ENCODE measurements around the gene PDE1A. TPM values are rescaled to one million over a fixed set of nuclear protein-coding genes. Genes with fewer than 3 reads are reported as not detected.

The PDE1A gene
- total RNA-seq, 1 donor from 2014 or later = 5.2 TPM

DNA sequence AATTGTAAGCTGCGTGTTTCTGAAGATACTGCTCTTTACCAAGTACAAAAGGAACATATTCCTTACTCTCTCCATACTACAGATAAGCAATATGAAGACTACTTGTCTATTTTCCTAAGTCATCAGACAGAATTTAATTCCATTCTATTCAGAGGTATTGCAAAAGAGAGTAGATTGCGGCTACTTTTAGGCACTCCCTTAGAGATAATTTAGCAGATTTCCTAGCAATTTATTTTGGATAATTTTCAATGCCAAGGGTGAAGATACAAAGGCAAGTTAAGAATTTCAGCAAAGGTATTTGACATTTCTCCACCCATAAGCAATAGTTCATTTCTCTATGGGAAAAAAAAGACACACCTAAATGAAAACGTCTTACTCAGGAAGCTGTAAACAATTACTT, 161.1 kb downstream of the PDE1A start:
- Histone ChIP-seq H3K4me3 (no peak overlapping the region), H3K27me3 (ENCODE audit: low read depth) (no peaks in the 10 kb centered on the region), H3K36me3 (no peaks in the 10 kb centered on the region), H3K27ac (no peak overlapping the region), H3K4me1 (no peaks in the 10 kb centered on the region), H3K9me3 (no peaks in the 10 kb centered on the region)
- no peak for TF ChIP-seq CTCF (IDR thresholded peaks at IDR 0.05)
- ATAC-seq = no peak
- no peak for DNase-seq
- intact Hi-C loops (cut with DNase I) = no loop called here

DNA sequence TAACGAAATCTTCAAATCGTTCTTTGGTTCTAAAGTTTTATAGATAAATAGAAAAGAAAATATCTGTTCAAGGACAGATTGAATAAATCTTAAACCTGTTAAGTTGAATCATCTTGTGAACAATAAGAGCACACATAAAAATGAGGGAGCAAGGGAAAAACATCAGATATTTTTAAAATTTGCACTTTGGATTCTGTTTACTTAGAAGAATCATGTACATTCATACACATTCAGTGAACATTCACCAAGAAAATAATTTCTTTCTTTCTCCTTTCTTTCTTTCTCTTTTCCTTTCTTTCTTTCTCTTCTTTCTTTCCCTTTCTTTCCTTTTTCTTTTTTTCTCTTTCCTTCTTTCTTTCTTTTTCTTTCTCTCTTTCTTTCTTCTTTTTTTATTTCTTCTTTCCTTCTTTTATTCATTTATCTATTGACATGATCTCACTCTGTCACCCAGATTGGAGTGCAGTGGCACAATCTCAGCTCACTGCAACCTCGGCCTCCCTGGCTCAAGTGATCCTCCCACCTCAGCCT, 164.9 kb downstream of the PDE1A start:
- H3K27ac ChIP-seq = no peak overlapping the region
- H3K9me3 ChIP-seq = no peaks in the 10 kb centered on the region
- intact Hi-C loops (cut with DNase I) = no loop called here
- ATAC-seq (no peak), DNase-seq (no peak)
- no peaks in the 10 kb centered on the region for H3K27me3 ChIP-seq (ENCODE audit: low read depth)
- no peaks in the 10 kb centered on the region for H3K36me3 ChIP-seq
- no peak for TF ChIP-seq CTCF (IDR thresholded peaks at IDR 0.05)
- H3K4me3 ChIP-seq = no peak overlapping the region
- H3K4me1 ChIP-seq = no peaks in the 10 kb centered on the region

DNA sequence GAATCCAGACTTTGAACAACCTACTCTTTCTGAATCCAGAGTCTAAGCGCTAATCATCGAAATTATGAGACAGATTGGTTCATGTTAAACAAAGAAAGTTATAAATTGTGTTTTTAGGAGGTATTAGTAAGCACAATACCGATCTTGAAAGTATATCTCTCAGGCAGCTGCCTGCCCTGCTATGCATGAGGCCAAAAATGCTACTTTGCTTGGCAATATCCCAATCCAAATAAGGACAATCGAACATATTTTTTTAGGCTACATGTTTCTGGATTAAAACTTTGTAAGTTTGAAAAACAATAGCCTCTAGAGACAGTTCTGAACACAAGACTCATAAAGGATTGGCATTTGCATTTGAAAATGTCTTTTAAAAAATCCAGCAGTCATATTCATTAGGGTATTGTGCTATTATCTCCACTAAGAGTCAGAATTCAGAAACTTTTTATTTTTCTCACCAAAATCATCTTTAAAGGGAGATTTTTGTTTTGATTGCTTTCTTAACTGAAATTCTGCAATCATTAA, 167.1 kb downstream of the PDE1A start:
- no peak for ATAC-seq
- H3K27me3 ChIP-seq (ENCODE audit: low read depth) = no peaks in the 10 kb centered on the region
- no peaks in the 10 kb centered on the region for H3K4me1 ChIP-seq
- DNase-seq = no peak
- H3K9me3 ChIP-seq = no peaks in the 10 kb centered on the region
- H3K4me3 ChIP-seq = no peak overlapping the region
- intact Hi-C loops (cut with DNase I) = no loop called here
- no peak overlapping the region for H3K27ac ChIP-seq
- H3K36me3 ChIP-seq = no peaks in the 10 kb centered on the region
- TF ChIP-seq CTCF (IDR thresholded peaks at IDR 0.05) = no peak

DNA sequence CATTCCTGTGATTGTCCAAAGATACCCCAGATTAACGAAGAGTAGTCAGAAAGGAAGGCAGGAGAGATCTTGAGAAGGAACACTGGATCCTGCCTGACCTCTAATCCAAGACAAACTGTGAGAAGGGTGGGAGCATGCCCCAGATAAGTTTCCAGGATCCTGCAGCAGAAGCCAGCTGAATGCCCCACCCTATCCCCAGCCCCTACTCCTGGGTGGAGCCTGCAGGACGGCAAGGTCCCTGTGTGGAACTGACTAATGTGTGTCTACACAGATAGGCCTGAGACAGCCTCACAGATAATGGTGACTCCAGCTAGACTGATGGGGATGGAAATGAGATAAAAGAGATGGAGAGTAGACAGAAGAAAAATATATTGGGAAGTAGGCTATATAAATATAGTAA, 174.3 kb downstream of the PDE1A start:
- H3K27ac ChIP-seq = no peak overlapping the region
- H3K27me3 ChIP-seq (ENCODE audit: low read depth) = no peaks in the 10 kb centered on the region
- ATAC-seq = no peak
- no peaks in the 10 kb centered on the region for H3K36me3 ChIP-seq
- intact Hi-C loops (cut with DNase I) = no loop called here
- no peak for TF ChIP-seq CTCF (IDR thresholded peaks at IDR 0.05)
- no peak overlapping the region for H3K4me3 ChIP-seq
- no peak for DNase-seq
- H3K9me3 ChIP-seq = no peaks in the 10 kb centered on the region
- H3K4me1 ChIP-seq = no peaks in the 10 kb centered on the region

- Histone ChIP-seq H3K36me3 (no peaks in the 10 kb centered on the region), H3K27me3 (ENCODE audit: low read depth) (no peaks in the 10 kb centered on the region), H3K27ac (no peak overlapping the region), H3K4me1 (no peaks in the 10 kb centered on the region), H3K4me3 (no peak overlapping the region), H3K9me3 (no peaks in the 10 kb centered on the region)
- TF ChIP-seq CTCF (IDR thresholded peaks at IDR 0.05) = no peak
- ATAC-seq (no peak), DNase-seq (no peak)
- intact Hi-C loops (cut with DNase I) = no loop called here
Measured at GRCh38 chr2:182248898-182249297, 177.9 kb downstream of the PDE1A start.
